Measurements from ENCODE around the gene ENAH. TPM values are rescaled to one million over a fixed set of nuclear protein-coding genes. Genes with fewer than 3 reads are reported as not detected.

Gene ENAH
- total RNA-seq, 4 donors from 2014 or later: 31.4 to 56.3 (median 45.3) TPM

DNA sequence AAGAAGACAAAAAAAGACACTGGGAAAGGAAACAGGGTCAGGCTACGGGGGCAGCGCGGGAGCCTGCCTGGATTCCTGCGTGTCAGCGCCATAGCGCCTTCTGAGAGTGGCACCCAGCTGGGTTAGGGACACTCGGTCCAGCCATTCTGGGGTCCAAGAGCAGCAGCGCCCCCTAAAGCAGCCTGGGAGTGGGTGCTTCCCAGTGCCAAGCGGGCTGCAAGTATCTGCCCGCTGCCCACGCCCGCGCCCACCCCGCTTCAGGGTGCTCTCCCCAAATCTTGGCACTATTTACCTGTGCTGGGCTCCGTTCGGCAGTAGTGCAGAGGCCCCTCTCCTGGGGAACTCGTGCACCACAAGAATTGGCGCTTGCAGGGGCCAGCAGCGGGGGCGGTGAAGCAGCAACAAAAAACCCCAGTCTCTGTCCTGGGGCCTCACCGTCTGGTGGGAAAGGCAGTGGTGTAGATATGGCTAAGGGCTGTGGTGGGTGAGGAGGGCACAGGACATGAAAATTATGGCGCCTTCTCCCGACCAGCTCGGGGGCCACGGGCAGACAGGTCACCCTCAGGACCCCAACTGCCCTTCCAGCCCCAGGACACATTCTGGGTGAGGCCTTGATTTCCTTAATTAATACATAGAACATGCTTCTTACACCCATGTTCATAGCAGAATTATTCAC, 200.9 kb downstream of the ENAH start:
- Histone ChIP-seq H3K4me3 (no peak overlapping the region), H3K36me3 (no peaks in the 10 kb centered on the region), H3K4me1 (peaks cover 0 to 25% (median 13%) of the 10 kb centered on the region in 4 donors), H3K27me3 (no peaks in the 10 kb centered on the region), H3K9me3 (no peaks in the 10 kb centered on the region), H3K27ac (no peak overlapping the region)
- no peak for DNase-seq (ENCODE audit: low spot score in 2 of 2)
- TF ChIP-seq POLR2A (IDR thresholded peaks at IDR 0.05) (no peak), EP300 (IDR thresholded peaks at IDR 0.05) (no peak)
- TF ChIP-seq, protein P1, sequence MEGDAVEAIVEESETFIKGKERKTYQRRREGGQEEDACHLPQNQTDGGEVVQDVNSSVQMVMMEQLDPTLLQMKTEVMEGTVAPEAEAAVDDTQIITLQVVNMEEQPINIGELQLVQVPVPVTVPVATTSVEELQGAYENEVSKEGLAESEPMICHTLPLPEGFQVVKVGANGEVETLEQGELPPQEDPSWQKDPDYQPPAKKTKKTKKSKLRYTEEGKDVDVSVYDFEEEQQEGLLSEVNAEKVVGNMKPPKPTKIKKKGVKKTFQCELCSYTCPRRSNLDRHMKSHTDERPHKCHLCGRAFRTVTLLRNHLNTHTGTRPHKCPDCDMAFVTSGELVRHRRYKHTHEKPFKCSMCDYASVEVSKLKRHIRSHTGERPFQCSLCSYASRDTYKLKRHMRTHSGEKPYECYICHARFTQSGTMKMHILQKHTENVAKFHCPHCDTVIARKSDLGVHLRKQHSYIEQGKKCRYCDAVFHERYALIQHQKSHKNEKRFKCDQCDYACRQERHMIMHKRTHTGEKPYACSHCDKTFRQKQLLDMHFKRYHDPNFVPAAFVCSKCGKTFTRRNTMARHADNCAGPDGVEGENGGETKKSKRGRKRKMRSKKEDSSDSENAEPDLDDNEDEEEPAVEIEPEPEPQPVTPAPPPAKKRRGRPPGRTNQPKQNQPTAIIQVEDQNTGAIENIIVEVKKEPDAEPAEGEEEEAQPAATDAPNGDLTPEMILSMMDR (IDR thresholded peaks at IDR 0.05): no peak
- WGBS, 2 donors: 85 to 87% methylated on average over 23 to 25 of the region's 25 CpGs

DNA sequence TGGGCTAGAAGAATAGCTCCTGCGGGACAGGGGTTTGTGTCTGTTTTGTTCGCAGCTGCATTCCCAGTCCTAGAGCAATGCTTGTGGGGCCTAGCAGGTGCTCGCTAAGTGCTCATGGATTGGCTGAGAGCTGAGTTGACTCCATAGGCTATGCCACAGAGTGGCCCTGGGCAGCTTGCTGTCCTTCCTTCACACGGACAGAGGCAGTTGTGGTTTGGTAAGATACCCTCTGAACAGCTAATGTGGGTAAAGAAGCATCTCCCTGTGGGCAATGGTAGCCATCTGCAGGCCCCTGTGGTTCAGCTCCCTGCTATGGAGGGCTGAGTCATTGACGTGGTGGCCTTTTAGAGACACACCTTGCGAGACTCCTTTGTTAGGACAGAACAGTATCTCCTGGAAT, 201.6 kb downstream of the ENAH start:
- H3K36me3 ChIP-seq: no peaks in the 10 kb centered on the region
- H3K4me3 ChIP-seq: no peak overlapping the region
- no peaks in the 10 kb centered on the region for H3K27me3 ChIP-seq
- H3K27ac ChIP-seq: no peak overlapping the region
- peak in 1 of 2 donors; percentile 1 for DNase-seq (ENCODE audit: low spot score in 2 of 2)
- H3K4me1 ChIP-seq: peaks cover 0 to 32% (median 18%) of the 10 kb centered on the region in 4 donors
- TF ChIP-seq POLR2A (IDR thresholded peaks at IDR 0.05) (no peak), EP300 (IDR thresholded peaks at IDR 0.05) (no peak)
- TF ChIP-seq, protein P1 (IDR thresholded peaks at IDR 0.05): no peak
- WGBS, 2 donors: 77 to 89% methylated on average over 6 of the region's 6 CpGs
- H3K9me3 ChIP-seq: no peaks in the 10 kb centered on the region

DNA sequence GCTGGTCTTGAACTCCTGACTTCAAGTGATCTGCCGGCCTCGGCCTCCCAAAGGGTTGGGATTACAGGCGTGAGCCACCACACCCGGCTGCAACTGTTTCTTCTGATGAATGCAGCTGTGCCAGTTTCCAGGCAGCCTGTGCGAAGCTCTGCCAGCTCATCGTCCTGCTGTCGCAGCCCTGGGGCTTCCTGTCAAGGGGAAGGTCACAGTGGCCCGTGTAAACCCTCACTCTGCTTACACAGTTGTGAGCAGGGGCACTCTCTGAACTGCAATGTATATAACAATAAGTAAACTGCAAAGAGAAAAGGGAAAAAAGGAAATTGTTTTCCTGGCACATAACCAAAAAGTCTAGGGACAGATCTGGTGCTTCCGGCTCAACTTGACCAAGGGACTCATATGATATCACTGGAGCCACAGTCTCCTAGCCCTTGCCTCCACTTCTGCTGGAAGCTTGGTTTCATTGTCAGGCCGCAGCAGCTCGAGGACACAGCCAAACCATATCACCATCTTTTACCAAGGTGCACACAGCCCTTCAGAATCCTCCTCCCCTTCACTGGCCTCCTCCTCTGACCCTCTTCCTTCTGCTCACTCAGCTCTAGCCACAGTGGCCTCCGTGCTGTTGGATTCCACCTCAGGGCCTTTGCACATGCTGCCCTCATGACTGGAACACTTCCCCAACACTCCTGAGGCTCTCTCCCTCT, 202.3 kb downstream of the ENAH start:
- Histone ChIP-seq H3K9me3 (no peaks in the 10 kb centered on the region), H3K27me3 (no peaks in the 10 kb centered on the region), H3K27ac (peak overlapping the region in 1 of 4 donors; percentile 6), H3K36me3 (no peaks in the 10 kb centered on the region), H3K4me1 (peaks cover 0 to 39% (median 22%) of the 10 kb centered on the region in 4 donors), H3K4me3 (no peak overlapping the region)
- DNase-seq (ENCODE audit: low spot score in 2 of 2): peak in 1 of 2 donors; percentile 11
- whole genome bisulfite sequencing, 2 donors: 69 to 70% methylated on average over 12 of the region's 12 CpGs
- peak in 1 of 2 donors; percentile 38 for TF ChIP-seq EP300 (IDR thresholded peaks at IDR 0.05)
- TF ChIP-seq, protein P1 (IDR thresholded peaks at IDR 0.05): no peak

DNA sequence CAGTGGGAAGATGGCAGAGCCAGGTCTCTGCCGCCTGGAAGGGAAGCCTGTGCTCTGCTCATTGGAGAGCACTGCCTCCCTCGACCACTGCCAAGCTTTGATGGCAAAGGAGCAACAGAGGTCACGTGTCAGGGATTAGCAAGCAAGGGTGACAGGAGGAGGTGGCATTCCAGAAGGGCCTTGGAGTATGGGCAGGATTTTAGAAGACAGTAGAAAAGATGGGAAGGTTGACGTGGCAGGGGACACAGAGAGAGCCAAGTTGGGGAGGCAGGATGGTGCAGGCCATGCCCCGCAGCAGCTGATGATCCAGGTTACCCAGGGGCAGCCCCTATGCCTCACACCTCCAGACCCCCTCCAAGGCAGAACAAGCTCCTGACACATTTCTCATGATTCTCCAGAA, 203.1 kb downstream of the ENAH start:
- Histone ChIP-seq H3K4me1 (peaks cover 0 to 47% (median 22%) of the 10 kb centered on the region in 4 donors), H3K27ac (no peak overlapping the region), H3K27me3 (no peaks in the 10 kb centered on the region), H3K4me3 (no peak overlapping the region), H3K9me3 (no peaks in the 10 kb centered on the region), H3K36me3 (no peaks in the 10 kb centered on the region)
- 85 to 93% methylated on average over 5 of the region's 5 CpGs for WGBS, 2 donors
- TF ChIP-seq EP300 (IDR thresholded peaks at IDR 0.05): no peak
- TF ChIP-seq, protein P1 (IDR thresholded peaks at IDR 0.05): no peak
- no peak for TF ChIP-seq POLR2A (IDR thresholded peaks at IDR 0.05)
- DNase-seq (ENCODE audit: low spot score in 2 of 2): no peak

DNA sequence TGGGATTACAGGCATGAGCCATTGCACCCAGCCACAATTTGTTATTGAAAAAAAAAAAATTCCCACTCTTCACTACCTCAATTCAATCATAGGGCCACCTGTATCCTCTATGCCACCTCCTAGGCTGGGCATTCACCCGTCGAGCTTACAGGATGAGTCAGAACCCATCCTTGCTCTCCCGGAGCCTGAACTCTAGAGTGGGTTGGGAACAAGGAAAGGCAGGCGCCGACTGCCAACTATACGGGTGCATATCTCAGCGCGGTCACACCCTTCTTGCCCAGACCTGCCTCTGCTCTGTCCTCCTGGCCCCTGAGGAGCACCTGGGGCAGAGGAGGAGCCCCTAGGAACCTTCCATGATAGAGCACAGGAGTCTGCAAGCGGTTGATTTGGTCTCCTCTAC, 203.7 kb downstream of the ENAH start:
- no peak for TF ChIP-seq POLR2A (IDR thresholded peaks at IDR 0.05)
- TF ChIP-seq, protein P1 (IDR thresholded peaks at IDR 0.05): no peak
- no peak for TF ChIP-seq EP300 (IDR thresholded peaks at IDR 0.05)
- peak overlapping the region in 1 of 4 donors; percentile 77 for H3K27ac ChIP-seq
- no peaks in the 10 kb centered on the region for H3K27me3 ChIP-seq
- DNase-seq (ENCODE audit: low spot score in 2 of 2): peak in 1 of 2 donors; percentile 6
- WGBS, 2 donors: 90 to 92% methylated on average over 8 to 9 of the region's 9 CpGs
- peaks cover 0 to 50% (median 21%) of the 10 kb centered on the region in 4 donors for H3K4me1 ChIP-seq
- H3K9me3 ChIP-seq: no peaks in the 10 kb centered on the region
- H3K36me3 ChIP-seq: no peaks in the 10 kb centered on the region
- H3K4me3 ChIP-seq: no peak overlapping the region
